Suprapubic skin (tissue), 3 donors: Measurements from ENCODE around the gene SERPINA12.

Source experiments
- CTCF ChIP-seq, 2 donors: fragments of 200-600 bp in 1 of 2; fragments of 450-650 bp in 1 of 2; sonication (generic) in 1 of 2; IDR thresholded peaks; one replicate each; pipeline ENCODE4 v1.5.1; 2016 to 2019; ENCODE audit warnings: antibody characterized with exemption in 2 of 2, mild to moderate bottlenecking in 1 of 2, moderate library complexity in 1 of 2
- POLR2A ChIP-seq, 2 donors: fragments of 450-650 bp; IDR thresholded peaks; one replicate each; pipeline ENCODE4 v1.6.1; 2017; ENCODE audit warnings: antibody characterized with exemption in 2 of 2, mild to moderate bottlenecking in 2 of 2, moderate library complexity in 2 of 2

- TF ChIP-seq CTCF (IDR thresholded peaks at IDR 0.05) (no peak), POLR2A (IDR thresholded peaks at IDR 0.05) (no peak)
These were observed 57.4 kb downstream of the SERPINA12 start for GRCh38 chr14:94451826-94452225.
